ENCODE data around the gene SDK2.

Gene SDK2

GRCh38 chr17:73399056-73399455, 245.2 kb downstream of the SDK2 start:
- Histone ChIP-seq H3K9me3 (no peaks in the 10 kb centered on the region), H3K27me3 (no peaks in the 10 kb centered on the region)

GRCh38 chr17:73397856-73398540, 246.2 kb downstream of the SDK2 start:
- Histone ChIP-seq H3K9me3 (no peaks in the 10 kb centered on the region), H3K36me3 (no peaks in the 10 kb centered on the region), H3K4me3 (ENCODE audit: low read depth, low read length) (no peak overlapping the region), H3K4me1 (peaks cover 19% of the 10 kb centered on the region), H3K27me3 (no peaks in the 10 kb centered on the region)
- TF ChIP-seq CTCF (IDR thresholded peaks at IDR 0.05; ENCODE audit: low read depth, low read length) = no peak
- DNase-seq = no peak

More at GRCh38 chr17:73399056-73399455, 245.2 kb downstream of the SDK2 start:
- H3K4me3 ChIP-seq (ENCODE audit: low read depth, low read length) = no peak overlapping the region
- no peaks in the 10 kb centered on the region for H3K36me3 ChIP-seq
- no peak for TF ChIP-seq CTCF (IDR thresholded peaks at IDR 0.05; ENCODE audit: low read depth, low read length)
- DNase-seq = no peak
- peaks cover 14% of the 10 kb centered on the region for H3K4me1 ChIP-seq

GRCh38 chr17:73397278-73397826, 246.9 kb downstream of the SDK2 start:
- no peaks in the 10 kb centered on the region for H3K9me3 ChIP-seq
- no peak for DNase-seq
- no peak for TF ChIP-seq CTCF (IDR thresholded peaks at IDR 0.05; ENCODE audit: low read depth, low read length)
- H3K4me3 ChIP-seq (ENCODE audit: low read depth, low read length) = no peak overlapping the region
- H3K27me3 ChIP-seq = no peaks in the 10 kb centered on the region
- H3K36me3 ChIP-seq = no peaks in the 10 kb centered on the region
- H3K4me1 ChIP-seq = peaks cover 19% of the 10 kb centered on the region

- Histone ChIP-seq H3K4me1 (peaks cover 19% of the 10 kb centered on the region), H3K27me3 (no peaks in the 10 kb centered on the region), H3K9me3 (no peaks in the 10 kb centered on the region), H3K4me3 (ENCODE audit: low read depth, low read length) (no peak overlapping the region), H3K36me3 (no peaks in the 10 kb centered on the region)
- TF ChIP-seq CTCF (IDR thresholded peaks at IDR 0.05; ENCODE audit: low read depth, low read length) = no peak
- no peak for DNase-seq
Observed at GRCh38 chr17:73396431-73397277, 247.6 kb downstream of the SDK2 start.

- H3K4me1 ChIP-seq = peaks cover 19% of the 10 kb centered on the region
- DNase-seq = peak; percentile 76
- H3K9me3 ChIP-seq = no peaks in the 10 kb centered on the region
- no peak overlapping the region for H3K4me3 ChIP-seq (ENCODE audit: low read depth, low read length)
- no peaks in the 10 kb centered on the region for H3K36me3 ChIP-seq
- no peak for TF ChIP-seq CTCF (IDR thresholded peaks at IDR 0.05; ENCODE audit: low read depth, low read length)
- no peaks in the 10 kb centered on the region for H3K27me3 ChIP-seq
Observed at GRCh38 chr17:73394512-73395450, 249.5 kb downstream of the SDK2 start.
